CD14-positive monocyte (primary cell): Measurements from ENCODE around the gene S1PR4. TPM values are rescaled to one million over a fixed set of nuclear protein-coding genes. Genes with fewer than 3 reads are reported as not detected.
A peak's percentile ranks its signal among the peaks of the same experiment; 100 is the strongest.
"Not testable (repeated sequence)": the region's sequence is repeated elsewhere in the genome, so short reads cannot be mapped to it uniquely, and the experiment has no call there.

Source experiments
- DNase-seq, 3 donors: peaks; one replicate each; pipeline ENCODE4 v3.0.0-alpha.2; 2011 to 2022
- H2AFZ ChIP-seq: 2 replicates; pipeline ENCODE4 v1.6.0; 2012; ENCODE audit warnings: mild to moderate bottlenecking, low read depth, low read length, inconsistent platforms; ENCODE audit not compliant: insufficient read depth, poor library complexity, severe bottlenecking
- H3K27ac ChIP-seq, 2 donors: 1 replicate in 1 of 2; 2 replicates in 1 of 2; pipeline ENCODE4 v1.5.1; 2012 to 2013; ENCODE audit warnings: low read length in 2 of 2, control low read depth in 1 of 2, inconsistent platforms in 1 of 2, low read depth in 1 of 2, mild to moderate bottlenecking in 1 of 2
- H3K27me3 ChIP-seq, 2 donors: one replicate each; pipeline versions ENCODE4 v1.6.0 to v1.6.1; 2011 to 2013; ENCODE audit warnings: low read length in 2 of 2; ENCODE audit not compliant: control insufficient read depth in 2 of 2, insufficient read depth in 2 of 2
- H3K36me3 ChIP-seq, 2 donors: replicated peaks in 1 of 2; 1 replicate in 1 of 2; 2 replicates in 1 of 2; pipeline versions ENCODE4 v1.5.1 to v1.6.1; 2012 to 2013; ENCODE audit warnings: low read length in 2 of 2, control low read depth in 1 of 2, inconsistent platforms in 1 of 2, mild to moderate bottlenecking in 1 of 2; ENCODE audit not compliant: insufficient read depth in 2 of 2, control insufficient read depth in 1 of 2
- H3K4me1 ChIP-seq, 2 donors: 1 replicate in 1 of 2; 2 replicates in 1 of 2; pipeline versions ENCODE4 v1.5.1 to v1.6.1; 2012 to 2013; ENCODE audit warnings: low read length in 2 of 2, control low read depth in 1 of 2, inconsistent platforms in 1 of 2, mild to moderate bottlenecking in 1 of 2, moderate library complexity in 1 of 2; ENCODE audit not compliant: insufficient read depth in 2 of 2, control insufficient read depth in 1 of 2
- H3K4me2 ChIP-seq: replicated peaks from 2 replicates; pipeline ENCODE3; 2012; ENCODE audit warnings: low read length, moderate library complexity, mild to moderate bottlenecking; ENCODE audit not compliant: poor library complexity, severe bottlenecking; ENCODE audit errors: extremely low read depth
- H3K4me3 ChIP-seq, 3 experiments: fragments of 200-600 bp in 1 of 3; sonication (generic) in 1 of 3; replicated peaks in 1 of 3; 1 replicate in 2 of 3; 2 replicates in 1 of 3; pipeline ENCODE4 v1.5.1; 2011 to 2013; ENCODE audit warnings: low read length in 3 of 3, mild to moderate bottlenecking in 3 of 3, control low read depth in 2 of 3, low read depth in 2 of 3, inconsistent platforms in 1 of 3, moderate library complexity in 1 of 3
- H3K79me2 ChIP-seq: 2 replicates; pipeline ENCODE4 v1.6.0; 2012; ENCODE audit warnings: mild to moderate bottlenecking, control low read depth, inconsistent platforms, low read length, moderate library complexity; ENCODE audit not compliant: insufficient read depth
- H3K9ac ChIP-seq: 2 replicates; pipeline ENCODE4 v1.6.0; 2017; ENCODE audit warnings: low read length, mild to moderate bottlenecking; ENCODE audit not compliant: insufficient read depth, poor library complexity, severe bottlenecking
- H3K9me3 ChIP-seq, 2 donors: replicated peaks in 1 of 2; 1 replicate in 1 of 2; 2 replicates in 1 of 2; pipeline versions ENCODE4 v1.5.1 to v1.6.1; 2012 to 2013; ENCODE audit warnings: low read length in 2 of 2, control low read depth in 1 of 2; ENCODE audit not compliant: control insufficient read depth in 1 of 2, insufficient read depth in 1 of 2
- H4K20me1 ChIP-seq: 2 replicates; pipeline ENCODE4 v1.6.0; 2012; ENCODE audit warnings: mild to moderate bottlenecking, low read length, control low read depth, moderate library complexity; ENCODE audit not compliant: insufficient read depth
- H3K27ac Mint-ChIP-seq, 7 donors: one replicate each; pipeline ENCODE4 v1.8.0; 2020; ENCODE audit warnings: mild to moderate bottlenecking in 7 of 7, mixed read lengths in 7 of 7, moderate library complexity in 6 of 7, inconsistent platforms in 2 of 7
- H3K27me3 Mint-ChIP-seq, 3 donors: one replicate each; pipeline ENCODE4 v1.8.0; 2021 to 2022; ENCODE audit warnings: low read depth in 3 of 3, mild to moderate bottlenecking in 3 of 3, mixed read lengths in 3 of 3, moderate library complexity in 3 of 3, inconsistent platforms in 1 of 3
- H3K36me3 Mint-ChIP-seq, 2 donors: one replicate each; pipeline ENCODE4 v1.8.0; 2020; ENCODE audit warnings: mixed read lengths in 2 of 2, inconsistent platforms in 1 of 2, mild to moderate bottlenecking in 1 of 2
- H3K4me1 Mint-ChIP-seq: one replicate; pipeline ENCODE4 v1.8.0; 2020; ENCODE audit warnings: mild to moderate bottlenecking, mixed read lengths
- H3K4me3 Mint-ChIP-seq, 2 donors: one replicate each; pipeline ENCODE4 v1.8.0; 2020; ENCODE audit warnings: mild to moderate bottlenecking in 2 of 2, mixed read lengths in 2 of 2, moderate library complexity in 1 of 2
- H3K9me3 Mint-ChIP-seq, 7 donors: one replicate each; pipeline ENCODE4 v1.8.0; 2020 to 2022; ENCODE audit warnings: mixed read lengths in 7 of 7, mild to moderate bottlenecking in 6 of 7, moderate library complexity in 6 of 7, inconsistent platforms in 2 of 7
- CTCF ChIP-seq: fragments of 200-600 bp; IDR thresholded peaks from one replicate; pipeline ENCODE4 v1.8.0; 2022; ENCODE audit warnings: antibody characterized with exemption, mild to moderate bottlenecking
- WGBS: methylation state at CpG from one replicate; pipeline ENCODE4 v1.1.5; 2013; ENCODE audit warnings: missing lambda C conversion rate; ENCODE audit not compliant: insufficient coverage; 5-methylcytosine and 5-hydroxymethylcytosine counted together
- intact Hi-C, 2 donors: fragments of 100-400 bp; cut with micrococcal nuclease; formaldehyde crosslinking; loops; one replicate each; pipeline versions ENCODE4 v1.15.0 to v1.15.1; 2023
- polyA plus RNA-seq, 3 donors: library from polyadenylated mRNA; depleted of rRNA in 1 of 3; unstranded in 2 of 3; stranded (reverse) in 1 of 3; fragments of 300-500 nt in 2 of 3; fragments of >200 nt in 1 of 3; fragmentation: Illumina TruSeq in 2 of 3; gene quantifications; 1 replicate in 2 of 3; 2 replicates in 1 of 3; pipeline ENCODE4 v1.2.3, GENCODE V29; 2012 to 2021

Gene S1PR4
- polyA plus RNA-seq, 3 donors: 28.5 to 131 (median 105) TPM

GRCh38 chr19:3190921-3191805 lies 12.6 kb downstream of the S1PR4 start:
- Mint-ChIP-seq H3K36me3 (peaks cover 17 to 40% of the 10 kb centered on the region in 2 donors), H3K9me3 (peaks cover 0 to 3% (median 0%) of the 10 kb centered on the region in 7 donors), H3K27me3 (peaks cover 0 to 2% (median 0%) of the 10 kb centered on the region in 3 donors), H3K27ac (peak overlapping the region in 2 of 7 donors; percentile 37 to 38), H3K4me3 (peak overlapping the region in 1 of 2 donors; percentile 39), H3K4me1 (peaks cover 51% of the 10 kb centered on the region)
- H3K79me2 ChIP-seq: peaks cover 67% of the 10 kb centered on the region
- no peaks in the 10 kb centered on the region for H3K9me3 ChIP-seq
- H3K4me3 ChIP-seq: no peak overlapping the region
- H3K27me3 ChIP-seq: no peaks in the 10 kb centered on the region
- no peak overlapping the region for H3K4me2 ChIP-seq
- 75% methylated on average over 24 of the region's 46 CpGs for WGBS
- peaks cover 13 to 19% of the 10 kb centered on the region in 2 donors for H3K36me3 ChIP-seq
- H3K9ac ChIP-seq: no peak overlapping the region
- no peak overlapping the region for H2AFZ ChIP-seq
- TF ChIP-seq CTCF: no peak
- intact Hi-C loops: no loop called here
- no peak overlapping the region for H3K27ac ChIP-seq
- no peak for DNase-seq
- H4K20me1 ChIP-seq: peaks cover 45% of the 10 kb centered on the region
- H3K4me1 ChIP-seq: peaks cover 50 to 51% of the 10 kb centered on the region in 2 donors

GRCh38 chr19:3191806-3192104 lies 13.2 kb downstream of the S1PR4 start:
- H3K9me3 Mint-ChIP-seq, H3K27ac ChIP-seq, intact Hi-C loops, H3K27me3 ChIP-seq, H3K4me2 ChIP-seq, DNase-seq, H2AFZ ChIP-seq, H3K4me3 ChIP-seq, H3K9ac ChIP-seq, H3K27me3 Mint-ChIP-seq, H3K9me3 ChIP-seq, H3K4me3 Mint-ChIP-seq: not testable (repeated sequence)
- H3K36me3 Mint-ChIP-seq: peaks cover 22 to 46% of the 10 kb centered on the region in 2 donors
- H4K20me1 ChIP-seq: peaks cover 39% of the 10 kb centered on the region
- peaks cover 19 to 25% of the 10 kb centered on the region in 2 donors for H3K36me3 ChIP-seq
- 94% methylated on average over 3 of the region's 12 CpGs for WGBS
- H3K4me1 ChIP-seq: peaks cover 45 to 46% of the 10 kb centered on the region in 2 donors
- peak overlapping the region in 2 of 7 donors; percentile 33 to 35 for H3K27ac Mint-ChIP-seq
- peaks cover 47% of the 10 kb centered on the region for H3K4me1 Mint-ChIP-seq
- H3K79me2 ChIP-seq: peaks cover 61% of the 10 kb centered on the region
